Skeletal muscle tissue (tissue), 4 donors: ENCODE data around the gene UBE2I. TPM values are rescaled to one million over a fixed set of nuclear protein-coding genes. Genes with fewer than 3 reads are reported as not detected.

Source experiments
- H3K27ac ChIP-seq: one replicate; pipeline ENCODE4 v1.7.0; 2013; ENCODE audit warnings: mild to moderate bottlenecking, low read depth, low read length, inconsistent platforms
- H3K27me3 ChIP-seq, 3 donors: one replicate each; pipeline ENCODE4 v1.7.0; 2013; ENCODE audit warnings: low read length in 3 of 3; ENCODE audit not compliant: control insufficient read depth in 3 of 3, insufficient read depth in 3 of 3
- H3K36me3 ChIP-seq, 3 donors: one replicate each; pipeline ENCODE4 v1.7.0; 2013; ENCODE audit warnings: low read length in 3 of 3; ENCODE audit not compliant: control insufficient read depth in 3 of 3, insufficient read depth in 3 of 3
- H3K4me1 ChIP-seq, 3 donors: one replicate each; pipeline ENCODE4 v1.7.0; 2013; ENCODE audit warnings: low read length in 3 of 3, mild to moderate bottlenecking in 3 of 3; ENCODE audit not compliant: control insufficient read depth in 3 of 3, insufficient read depth in 3 of 3
- H3K4me3 ChIP-seq, 3 donors: one replicate each; pipeline ENCODE4 v1.7.0; 2013; ENCODE audit warnings: low read length in 3 of 3
- H3K9ac ChIP-seq, 3 donors: one replicate each; pipeline ENCODE4 v1.7.0; 2013; ENCODE audit warnings: low read length in 3 of 3, mild to moderate bottlenecking in 3 of 3, moderate library complexity in 2 of 3, low read depth in 1 of 3
- H3K9me3 ChIP-seq, 3 donors: one replicate each; pipeline ENCODE4 v1.7.0; 2013; ENCODE audit warnings: low read length in 3 of 3; ENCODE audit not compliant: control insufficient read depth in 3 of 3
- total RNA-seq: library from RNA; depleted of rRNA; stranded (reverse); fragments of >200 nt; gene quantifications from one replicate; pipeline ENCODE4 v1.2.3, GENCODE V29; 2014
- donor health status: Osteomylitis.

Gene UBE2I
- total RNA-seq, 1 donor from 2014 or later, result 35.0 TPM

- Histone ChIP-seq H3K36me3 (peaks cover 0 to 3% (median 0%) of the 10 kb centered on the region in 3 donors), H3K27me3 (peaks cover 25 to 42% (median 31%) of the 10 kb centered on the region in 3 donors), H3K4me1 (peaks cover 5 to 17% (median 11%) of the 10 kb centered on the region in 3 donors), H3K9ac (no peak overlapping the region), H3K27ac (no peak overlapping the region), H3K9me3 (no peaks in the 10 kb centered on the region), H3K4me3 (no peak overlapping the region)
These were observed 29.6 kb downstream of the UBE2I start for GRCh38 chr16:1338855-1339675.

- H3K36me3 ChIP-seq, result peaks cover 0 to 3% (median 0%) of the 10 kb centered on the region in 3 donors
- H3K4me1 ChIP-seq, result peaks cover 5 to 23% (median 13%) of the 10 kb centered on the region in 3 donors
- H3K27ac ChIP-seq, result no peak overlapping the region
- H3K9me3 ChIP-seq, result no peaks in the 10 kb centered on the region
- peaks cover 11 to 24% (median 16%) of the 10 kb centered on the region in 3 donors for H3K27me3 ChIP-seq
- H3K4me3 ChIP-seq, result no peak overlapping the region
- no peak overlapping the region for H3K9ac ChIP-seq
These were observed 31.5 kb downstream of the UBE2I start for GRCh38 chr16:1340730-1341494.

GRCh38 chr16:1341495-1342420, 32.3 kb downstream of the UBE2I start:
- no peak overlapping the region for H3K27ac ChIP-seq
- no peak overlapping the region for H3K9ac ChIP-seq
- H3K9me3 ChIP-seq, result no peaks in the 10 kb centered on the region
- H3K27me3 ChIP-seq, result peaks cover 7 to 17% (median 10%) of the 10 kb centered on the region in 3 donors
- H3K36me3 ChIP-seq, result peaks cover 0 to 3% (median 0%) of the 10 kb centered on the region in 3 donors
- H3K4me1 ChIP-seq, result peaks cover 5 to 23% (median 13%) of the 10 kb centered on the region in 3 donors
- no peak overlapping the region for H3K4me3 ChIP-seq

- Histone ChIP-seq H3K9me3 (no peaks in the 10 kb centered on the region), H3K4me3 (peak overlapping the region; percentile 10 to 75 (median 74)), H3K27ac (no peak overlapping the region)
These were observed 33.3 kb downstream of the UBE2I start for GRCh38 chr16:1342526-1343427.

GRCh38 chr16:1343428-1344242, 34.2 kb downstream of the UBE2I start:
- H3K27ac ChIP-seq, result no peak overlapping the region
- H3K4me3 ChIP-seq, result peak overlapping the region; percentile 10 to 75 (median 74)
- peaks cover 0 to 11% (median 10%) of the 10 kb centered on the region in 3 donors for H3K36me3 ChIP-seq
- peaks cover 3 to 6% (median 3%) of the 10 kb centered on the region in 3 donors for H3K27me3 ChIP-seq
- peak overlapping the region in 1 of 3 donors; percentile 69 for H3K9ac ChIP-seq
- peaks cover 5 to 23% (median 13%) of the 10 kb centered on the region in 3 donors for H3K4me1 ChIP-seq
- H3K9me3 ChIP-seq, result no peaks in the 10 kb centered on the region

More at GRCh38 chr16:1342526-1343427, 33.3 kb downstream of the UBE2I start:
- peaks cover 0 to 3% (median 2%) of the 10 kb centered on the region in 3 donors for H3K36me3 ChIP-seq
- peaks cover 5 to 23% (median 13%) of the 10 kb centered on the region in 3 donors for H3K4me1 ChIP-seq
- H3K9ac ChIP-seq, result peak overlapping the region in 1 of 3 donors; percentile 69
- peaks cover 3 to 11% (median 8%) of the 10 kb centered on the region in 3 donors for H3K27me3 ChIP-seq

- Histone ChIP-seq H3K27me3 (peaks cover 0 to 3% (median 0%) of the 10 kb centered on the region in 3 donors), H3K4me3 (no peak overlapping the region), H3K9me3 (no peaks in the 10 kb centered on the region), H3K36me3 (peaks cover 8 to 19% (median 17%) of the 10 kb centered on the region in 3 donors), H3K27ac (no peak overlapping the region), H3K9ac (peak overlapping the region in 1 of 3 donors; percentile 40), H3K4me1 (peaks cover 5 to 23% (median 13%) of the 10 kb centered on the region in 3 donors)
These were observed 35.1 kb downstream of the UBE2I start for GRCh38 chr16:1344499-1344898.

- Histone ChIP-seq H3K36me3 (peaks cover 13 to 21% (median 20%) of the 10 kb centered on the region in 3 donors), H3K27ac (no peak overlapping the region)
These were observed 35.7 kb downstream of the UBE2I start for GRCh38 chr16:1345087-1345486.

More at GRCh38 chr16:1345087-1345486, 35.7 kb downstream of the UBE2I start:
- Histone ChIP-seq H3K4me3 (no peak overlapping the region), H3K9ac (no peak overlapping the region), H3K27me3 (no peaks in the 10 kb centered on the region), H3K4me1 (peaks cover 5 to 23% (median 13%) of the 10 kb centered on the region in 3 donors), H3K9me3 (no peaks in the 10 kb centered on the region)
